ENCODE data around the gene EPHB3. TPM values are rescaled to one million over a fixed set of nuclear protein-coding genes. Genes with fewer than 3 reads are reported as not detected.

Gene EPHB3
- polyA plus RNA-seq, 1 experiment: 1.9 TPM

DNA sequence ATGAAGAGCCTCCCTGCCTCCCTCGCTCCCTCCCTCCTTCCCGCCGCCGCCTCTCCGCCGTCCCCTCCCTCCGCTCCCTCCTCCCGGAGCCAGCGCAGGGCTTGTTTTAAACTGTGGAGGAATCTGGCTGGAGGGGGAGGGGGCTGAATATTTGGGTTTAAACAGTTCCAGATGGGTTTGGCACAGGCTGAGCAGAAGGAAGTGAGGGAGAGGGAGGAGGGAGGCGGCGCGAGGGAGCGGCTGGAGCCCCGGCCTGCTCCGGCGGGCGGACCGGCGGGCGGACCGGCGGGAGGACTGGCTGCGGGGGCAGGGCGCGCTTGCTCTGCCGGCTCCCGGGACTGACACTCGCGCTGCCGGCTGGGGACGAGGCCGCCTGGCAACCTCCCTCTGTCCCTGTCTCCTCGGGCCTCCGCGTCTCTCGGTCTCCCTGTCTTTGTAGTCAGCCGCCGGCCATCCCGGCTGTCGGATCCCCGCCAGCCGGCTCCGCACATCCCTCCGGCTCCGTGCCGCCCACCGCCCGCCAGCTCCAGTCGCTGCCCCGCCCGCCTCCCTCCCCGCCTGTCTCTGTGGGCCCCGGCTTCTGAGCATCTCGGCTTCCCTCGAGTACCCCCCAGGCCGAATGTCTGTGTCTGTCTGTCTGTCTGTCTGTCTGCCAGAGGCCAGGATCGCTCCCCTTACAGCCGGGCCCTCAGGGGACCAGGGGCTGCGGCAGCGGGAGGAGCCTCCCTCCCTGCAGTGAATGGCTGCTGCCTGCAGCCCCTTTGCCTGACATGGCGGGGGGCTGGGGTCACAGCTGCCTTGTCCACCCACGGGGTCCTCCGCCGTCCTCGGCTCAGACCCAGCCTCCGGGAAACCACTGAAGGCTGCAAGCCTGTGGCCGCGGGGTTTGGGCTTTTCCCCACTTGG is 7.6 kb downstream of the EPHB3 start:
- DNase-seq (ENCODE audit: low read depth, low spot score): peak; percentile 95
- no peaks in the 10 kb centered on the region for H3K9me3 ChIP-seq (ENCODE audit: control insufficient read depth, insufficient read depth, low read length)
- TF ChIP-seq, protein P1, sequence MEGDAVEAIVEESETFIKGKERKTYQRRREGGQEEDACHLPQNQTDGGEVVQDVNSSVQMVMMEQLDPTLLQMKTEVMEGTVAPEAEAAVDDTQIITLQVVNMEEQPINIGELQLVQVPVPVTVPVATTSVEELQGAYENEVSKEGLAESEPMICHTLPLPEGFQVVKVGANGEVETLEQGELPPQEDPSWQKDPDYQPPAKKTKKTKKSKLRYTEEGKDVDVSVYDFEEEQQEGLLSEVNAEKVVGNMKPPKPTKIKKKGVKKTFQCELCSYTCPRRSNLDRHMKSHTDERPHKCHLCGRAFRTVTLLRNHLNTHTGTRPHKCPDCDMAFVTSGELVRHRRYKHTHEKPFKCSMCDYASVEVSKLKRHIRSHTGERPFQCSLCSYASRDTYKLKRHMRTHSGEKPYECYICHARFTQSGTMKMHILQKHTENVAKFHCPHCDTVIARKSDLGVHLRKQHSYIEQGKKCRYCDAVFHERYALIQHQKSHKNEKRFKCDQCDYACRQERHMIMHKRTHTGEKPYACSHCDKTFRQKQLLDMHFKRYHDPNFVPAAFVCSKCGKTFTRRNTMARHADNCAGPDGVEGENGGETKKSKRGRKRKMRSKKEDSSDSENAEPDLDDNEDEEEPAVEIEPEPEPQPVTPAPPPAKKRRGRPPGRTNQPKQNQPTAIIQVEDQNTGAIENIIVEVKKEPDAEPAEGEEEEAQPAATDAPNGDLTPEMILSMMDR (IDR thresholded peaks at IDR 0.05; ENCODE audit: low read depth, low read length): no peak
- H3K27me3 ChIP-seq (ENCODE audit: control insufficient read depth, insufficient read depth, low read length): no peaks in the 10 kb centered on the region
- POLR2A ChIA-PET: interaction anchor here (0.6 to 1.3 kb wide), 3 partner anchors 8 to 119 kb away, joined by 3 to 8 read pairs (median 5); partner anchors contain the start of gene EPHB3
- H3K27ac ChIP-seq (ENCODE audit: low read depth, low read length): peak overlapping the region; percentile 57
- H3K4me3 ChIP-seq (ENCODE audit: low read depth, low read length): peak overlapping the region; percentile 63
- CTCF ChIA-PET: interaction anchor here (1.2 kb wide), 1 partner anchor 8 kb away, joined by 4 read pairs; no protein-coding TSS in a partner anchor

DNA sequence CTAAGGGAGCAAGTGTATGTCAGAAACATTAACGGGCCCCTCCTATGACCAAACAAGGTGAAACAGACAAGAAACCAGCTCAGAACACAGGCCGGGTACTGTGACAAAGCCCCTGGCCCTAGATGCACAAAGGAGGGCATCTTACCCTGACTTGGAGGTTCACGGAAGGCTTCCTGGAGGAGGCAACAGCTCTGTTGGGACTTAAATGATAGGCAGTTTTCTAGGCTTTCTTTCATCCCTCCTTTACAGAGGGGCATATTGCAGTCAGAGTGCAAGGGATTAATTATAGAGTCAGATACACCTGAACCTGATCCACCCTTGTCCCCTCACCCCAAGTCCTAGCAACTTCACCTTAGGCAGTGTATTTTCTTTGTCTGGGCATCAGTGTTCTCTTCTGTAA is 8.4 kb downstream of the EPHB3 start:
- Histone ChIP-seq H3K9me3 (ENCODE audit: control insufficient read depth, insufficient read depth, low read length) (no peaks in the 10 kb centered on the region), H3K27me3 (ENCODE audit: control insufficient read depth, insufficient read depth, low read length) (no peaks in the 10 kb centered on the region), H3K4me3 (ENCODE audit: low read depth, low read length) (no peak overlapping the region), H3K27ac (ENCODE audit: low read depth, low read length) (peak overlapping the region; percentile 21)
- ChIA-PET POLR2A (interaction anchor here (1.3 kb wide), 1 partner anchor 9 kb away, joined by 5 read pairs; the partner anchor contains the start of gene EPHB3), CTCF (interaction anchor here (1.2 kb wide), 1 partner anchor 9 kb away, joined by 4 read pairs; no protein-coding TSS in a partner anchor)
- DNase-seq (ENCODE audit: low read depth, low spot score): no peak
- TF ChIP-seq, protein P1 (IDR thresholded peaks at IDR 0.05; ENCODE audit: low read depth, low read length): no peak

DNA sequence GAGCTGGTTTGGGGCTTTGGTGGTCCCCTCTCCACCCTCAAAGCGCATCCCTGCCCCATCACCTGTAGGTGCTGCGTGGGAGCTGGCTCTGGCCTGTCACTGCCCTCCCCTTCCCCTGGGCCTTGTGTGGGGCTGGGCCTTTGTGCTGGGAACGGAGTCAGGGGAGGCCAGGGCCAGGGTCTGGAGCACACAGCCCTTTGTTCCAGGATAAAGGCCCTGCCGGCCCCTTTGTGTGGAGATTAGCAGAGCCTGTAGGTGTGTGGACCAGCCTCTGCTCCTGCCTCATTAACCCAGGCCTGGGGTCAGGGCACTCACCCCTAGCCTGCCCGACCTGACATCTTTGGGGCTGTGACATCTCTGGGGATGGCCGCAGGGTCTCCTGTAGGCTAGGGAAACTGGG is 8.9 kb downstream of the EPHB3 start:
- Histone ChIP-seq H3K9me3 (ENCODE audit: control insufficient read depth, insufficient read depth, low read length) (no peaks in the 10 kb centered on the region), H3K4me3 (ENCODE audit: low read depth, low read length) (no peak overlapping the region), H3K27ac (ENCODE audit: low read depth, low read length) (no peak overlapping the region), H3K27me3 (ENCODE audit: control insufficient read depth, insufficient read depth, low read length) (no peaks in the 10 kb centered on the region)
- DNase-seq (ENCODE audit: low read depth, low spot score): no peak
- TF ChIP-seq, protein P1 (IDR thresholded peaks at IDR 0.05; ENCODE audit: low read depth, low read length): no peak
- ChIA-PET POLR2A (interaction anchor here (1.3 kb wide), 1 partner anchor 9 kb away, joined by 5 read pairs; the partner anchor contains the start of gene EPHB3), CTCF (no interaction called here)

DNA sequence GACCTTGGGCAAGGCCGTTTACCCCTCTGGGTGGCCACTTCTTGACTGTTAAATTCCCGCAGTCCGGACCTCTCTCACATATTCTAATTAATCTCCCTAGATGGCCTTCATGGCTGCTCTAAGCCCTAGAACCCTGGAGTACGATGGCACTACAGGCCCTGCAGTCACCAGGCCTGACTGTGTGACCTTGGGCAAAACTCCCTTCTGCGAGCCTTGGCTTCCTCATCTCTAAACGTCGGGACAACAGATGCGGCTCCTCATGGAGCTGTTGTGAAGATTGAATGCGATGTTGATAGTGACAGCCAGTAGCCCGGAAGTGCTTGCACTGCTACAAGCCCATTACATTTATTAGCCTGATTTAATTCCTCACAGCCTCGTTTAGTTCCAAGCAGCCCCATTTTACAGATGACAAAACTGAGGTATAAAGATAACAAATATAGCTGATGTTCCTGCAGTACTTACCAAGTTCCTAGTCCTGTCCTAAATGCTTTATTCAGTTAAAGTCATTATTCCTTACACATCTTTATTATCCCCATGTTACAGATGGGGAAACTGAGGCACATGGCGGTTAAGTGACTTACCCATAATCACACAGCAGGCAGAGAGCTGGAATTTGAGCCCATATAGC is 10.3 kb downstream of the EPHB3 start:
- POLR2A ChIA-PET: no interaction called here
- Histone ChIP-seq H3K9me3 (ENCODE audit: control insufficient read depth, insufficient read depth, low read length) (no peaks in the 10 kb centered on the region), H3K4me3 (ENCODE audit: low read depth, low read length) (no peak overlapping the region), H3K27me3 (ENCODE audit: control insufficient read depth, insufficient read depth, low read length) (no peaks in the 10 kb centered on the region), H3K27ac (ENCODE audit: low read depth, low read length) (no peak overlapping the region)
- CTCF ChIA-PET: interaction anchor here (1.4 kb wide), 1 partner anchor 206 kb away, joined by 4 read pairs; no protein-coding TSS in a partner anchor
- TF ChIP-seq, protein P1 (IDR thresholded peaks at IDR 0.05; ENCODE audit: low read depth, low read length): no peak
- no peak for DNase-seq (ENCODE audit: low read depth, low spot score)
